Lower leg skin (tissue), 3 donors: ENCODE measurements around the gene RNF125.

Experiments used
- CTCF ChIP-seq, 3 donors: fragments of 450-650 bp; IDR thresholded peaks; one replicate each; pipeline ENCODE4 v1.5.1; 2016; ENCODE audit warnings: antibody characterized with exemption in 3 of 3, mild to moderate bottlenecking in 3 of 3, moderate library complexity in 2 of 3
- POLR2A ChIP-seq, 2 donors: fragments of 450-650 bp; IDR thresholded peaks; one replicate each; pipeline ENCODE4 v1.6.1; 2016 to 2017; ENCODE audit warnings: antibody characterized with exemption in 2 of 2, mild to moderate bottlenecking in 1 of 2, moderate library complexity in 1 of 2

- no peak for TF ChIP-seq POLR2A (IDR thresholded peaks at IDR 0.05)
- TF ChIP-seq CTCF (IDR thresholded peaks at IDR 0.05): no peak
These were observed 30.0 kb downstream of the RNF125 start for GRCh38 chr18:32048507-32049091.
